Activated CD8-positive, alpha-beta memory T cell treated with anti-CD3 and anti-CD28 coated beads, Interleukin-2, amount 50 U/mL, for 1 hour (primary cell): ENCODE results near the gene CYP2C19.
"Not testable (repeated sequence)": the region's sequence is repeated elsewhere in the genome, so short reads cannot be mapped to it uniquely, and the experiment has no call there.

Experiments
- DNase-seq: peaks from one replicate; pipeline ENCODE4 v3.0.0-alpha.2; 2020; ENCODE audit errors: extremely low read depth

The CYP2C19 gene

DNA sequence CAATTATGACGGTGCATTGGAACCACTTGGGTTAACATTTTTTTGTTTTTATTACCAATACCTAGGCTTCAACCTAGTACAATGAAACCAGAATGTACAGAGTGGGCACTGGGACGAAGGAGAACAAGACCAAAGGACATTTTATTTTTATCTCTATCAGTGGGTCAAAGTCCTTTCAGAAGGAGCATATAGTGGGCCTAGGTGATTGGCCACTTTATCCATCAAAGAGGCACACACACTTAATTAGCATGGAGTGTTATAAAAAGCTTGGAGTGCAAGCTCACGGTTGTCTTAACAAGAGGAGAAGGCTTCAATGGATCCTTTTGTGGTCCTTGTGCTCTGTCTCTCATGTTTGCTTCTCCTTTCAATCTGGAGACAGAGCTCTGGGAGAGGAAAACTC is at the start of gene CYP2C19:
Gene CYP2C19, plus strand, starts transcription at position 289 of the 400 bp plus-strand sequence. Its CDS starts 25 bp downstream, at position 314.
- no peak for DNase-seq

DNA sequence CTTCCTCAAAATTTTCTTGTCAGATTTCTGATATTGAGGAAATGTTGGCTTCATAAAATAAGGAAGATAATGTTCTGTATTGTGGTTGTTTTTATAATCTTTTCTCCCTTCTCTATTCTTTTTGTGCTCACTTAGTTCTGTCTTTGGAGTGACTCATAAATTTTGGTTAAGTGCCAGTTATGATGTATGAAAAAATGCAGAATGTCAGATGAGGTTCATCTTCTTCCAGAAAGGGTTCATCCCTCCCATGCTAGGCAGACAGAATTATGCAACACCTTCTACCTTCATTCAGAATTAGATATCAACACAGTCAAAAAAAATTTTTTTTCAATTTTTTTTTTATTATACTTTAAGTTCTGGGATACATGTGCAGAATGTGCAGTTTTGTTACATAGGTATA is 36.6 kb upstream of the CYP2C19 start:
- DNase-seq: no peak

DNA sequence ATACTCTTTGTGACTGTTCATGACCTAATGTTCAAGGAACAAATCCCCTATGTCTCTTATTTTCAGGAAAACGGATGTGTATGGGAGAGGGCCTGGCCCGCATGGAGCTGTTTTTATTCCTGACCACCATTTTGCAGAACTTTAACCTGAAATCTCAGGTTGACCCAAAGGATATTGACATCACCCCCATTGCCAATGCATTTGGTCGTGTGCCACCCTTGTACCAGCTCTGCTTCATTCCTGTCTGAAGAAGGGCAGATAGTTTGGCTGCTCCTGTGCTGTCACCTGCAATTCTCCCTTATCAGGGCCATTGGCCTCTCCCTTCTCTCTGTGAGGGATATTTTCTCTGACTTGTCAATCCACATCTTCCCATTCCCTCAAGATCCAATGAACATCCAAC is 27.3 kb upstream of the CYP2C19 start:
- DNase-seq: no peak

DNA sequence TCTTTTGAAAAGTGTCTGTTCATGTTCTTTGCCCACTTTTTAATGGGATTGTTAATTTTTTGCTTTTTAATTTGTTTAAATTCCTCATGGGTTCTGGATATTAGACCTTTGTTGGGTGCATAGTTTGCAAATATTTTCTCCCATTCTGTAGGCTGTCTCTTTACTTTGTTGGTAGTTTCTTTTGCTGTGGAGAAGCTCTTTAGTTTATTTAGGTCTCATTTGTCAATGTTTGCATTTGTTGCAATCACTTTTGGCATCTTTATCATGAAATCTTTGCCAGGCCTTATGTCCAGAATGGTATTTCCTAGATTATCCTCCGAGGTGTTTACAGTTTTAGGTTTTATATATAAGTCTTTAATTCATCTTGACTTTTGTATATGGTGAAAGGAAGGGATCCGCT is 23.9 kb upstream of the CYP2C19 start:
- DNase-seq: no peak

DNA sequence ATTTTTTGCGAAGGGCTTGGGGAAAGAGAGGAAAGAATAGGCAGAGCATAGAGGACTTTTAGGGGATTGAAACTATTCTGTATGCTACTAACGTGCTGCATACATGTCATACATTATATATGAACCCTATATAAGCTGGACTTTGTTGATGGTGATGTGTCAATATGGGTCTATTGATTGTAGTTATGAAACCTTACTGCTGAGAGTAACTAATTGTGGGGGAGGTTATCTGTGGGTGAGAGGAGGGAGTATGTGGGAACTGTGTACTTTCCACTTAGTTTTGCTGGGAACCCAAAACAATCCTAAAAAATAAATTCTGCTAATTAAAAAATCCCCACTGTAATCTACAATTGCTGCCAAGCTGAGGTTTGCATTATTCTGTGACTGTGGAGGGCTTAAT is 15.3 kb upstream of the CYP2C19 start:
- no peak for DNase-seq

- no peak for DNase-seq
Observed at GRCh38 chr10:94747838-94748237, 14.6 kb upstream of the CYP2C19 start.

GRCh38 chr10:94757916-94758315 is 4.6 kb upstream of the CYP2C19 start:
- DNase-seq: no peak

DNA sequence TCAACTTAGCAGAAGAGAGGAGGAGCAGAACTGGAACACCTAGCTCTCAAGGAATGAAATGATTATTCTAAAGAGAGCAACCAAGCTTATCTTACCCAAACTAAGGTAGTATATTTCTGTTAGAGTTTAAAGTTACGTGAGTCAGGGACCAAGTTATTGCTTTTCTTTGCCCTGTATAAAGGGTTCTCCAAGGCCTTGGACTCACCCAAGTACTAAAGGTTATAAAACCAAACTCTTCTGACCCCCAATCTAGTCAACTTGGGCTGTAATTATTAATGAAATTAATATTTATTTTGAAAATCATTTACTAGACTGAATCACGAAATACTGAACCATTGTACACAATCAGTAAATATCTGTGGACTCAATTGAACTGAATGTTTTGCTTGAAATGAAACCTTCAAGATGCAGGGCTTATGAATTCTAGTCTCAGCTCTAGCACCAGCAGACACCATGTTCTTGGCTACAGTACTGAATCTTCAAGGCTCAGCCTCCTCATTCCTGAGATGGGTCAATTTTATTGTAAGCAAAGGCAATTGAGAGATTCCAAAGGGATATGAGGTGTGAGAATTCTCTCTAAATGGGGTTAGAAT is 1.8 kb upstream of the CYP2C19 start:
- no peak for DNase-seq

DNA sequence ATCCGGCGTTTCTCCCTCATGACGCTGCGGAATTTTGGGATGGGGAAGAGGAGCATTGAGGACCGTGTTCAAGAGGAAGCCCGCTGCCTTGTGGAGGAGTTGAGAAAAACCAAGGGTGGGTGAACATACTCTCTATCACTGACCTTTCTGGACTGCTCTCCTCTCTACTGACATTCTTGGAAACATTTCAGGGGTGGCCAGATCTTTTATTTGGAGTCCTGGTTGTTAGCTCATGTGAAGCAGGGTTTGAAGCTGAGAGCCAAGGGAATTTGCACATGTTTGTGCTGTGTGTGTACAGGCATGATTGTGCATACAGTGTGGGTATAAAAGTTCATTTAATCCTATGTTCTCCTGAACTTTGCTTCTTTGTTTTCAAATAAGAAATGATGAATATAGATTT is 12.9 kb downstream of the CYP2C19 start:
- DNase-seq: not testable (repeated sequence)

- DNase-seq: no peak
Observed at GRCh38 chr10:94777886-94778458, 15.5 kb downstream of the CYP2C19 start.

DNA sequence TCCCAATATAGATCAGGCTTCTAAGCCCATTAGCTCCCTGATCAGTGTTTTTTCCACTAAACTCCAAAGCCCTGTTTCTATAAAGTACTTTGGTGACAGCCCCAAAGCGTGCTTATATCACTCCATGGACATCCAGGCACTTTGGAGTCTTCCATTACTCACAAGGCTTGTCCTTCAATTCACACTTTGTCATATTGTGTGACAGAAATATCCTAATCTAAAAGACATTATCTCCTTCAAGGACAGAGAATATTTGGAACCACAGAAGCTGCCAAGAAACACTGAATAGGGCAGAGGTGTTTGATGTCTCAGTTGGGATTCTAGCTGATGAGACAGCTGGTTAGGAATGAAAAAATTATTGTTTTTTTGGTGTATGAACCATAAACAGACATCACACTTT is 18.4 kb downstream of the CYP2C19 start:
- DNase-seq: no peak

- DNase-seq: no peak
Observed at GRCh38 chr10:94784256-94784655, 21.8 kb downstream of the CYP2C19 start.

GRCh38 chr10:94785211-94785610 is 22.7 kb downstream of the CYP2C19 start:
- DNase-seq: no peak

DNA sequence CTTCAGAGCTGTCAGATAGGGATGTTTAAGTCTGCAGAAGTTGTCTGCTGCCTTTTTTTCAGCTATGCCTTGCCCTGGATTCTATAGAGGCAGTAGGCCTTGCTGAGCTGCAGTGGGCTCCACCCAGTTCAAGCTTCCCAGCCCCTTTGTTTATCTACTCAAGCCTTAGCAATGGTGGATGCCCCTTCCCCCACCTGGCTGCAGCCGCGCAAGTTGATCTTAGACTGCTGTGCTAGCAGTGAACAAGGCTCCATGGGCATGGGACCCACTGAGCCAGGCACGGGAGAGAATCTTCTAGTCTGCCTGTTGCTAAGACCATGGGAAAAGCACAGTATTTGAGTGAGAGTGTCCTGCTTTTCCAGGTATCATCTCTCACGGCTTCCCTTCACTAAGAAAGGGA is 38.1 kb downstream of the CYP2C19 start:
- not testable (repeated sequence) for DNase-seq

GRCh38 chr10:94803307-94803706 is 40.8 kb downstream of the CYP2C19 start:
- DNase-seq: no peak

DNA sequence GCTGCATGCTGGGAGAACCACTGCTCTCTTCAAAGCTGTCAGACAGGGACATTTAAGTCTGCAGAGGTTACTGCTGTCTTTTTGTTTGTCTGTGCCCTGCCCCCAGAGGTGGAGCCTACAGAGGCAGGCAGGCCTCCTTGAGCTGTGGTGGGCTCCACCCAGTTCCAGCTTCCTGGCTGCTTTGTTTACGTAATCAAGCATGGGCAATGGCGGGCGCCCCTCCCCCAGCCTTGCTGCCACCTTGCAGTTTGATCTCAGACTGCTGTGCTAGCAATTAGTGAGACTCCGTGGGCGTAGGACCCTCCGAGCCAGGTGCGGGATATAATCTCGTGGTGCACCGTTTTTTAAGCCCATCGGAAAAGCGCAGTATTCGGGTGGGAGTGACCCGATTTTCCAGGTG is 67.5 kb downstream of the CYP2C19 start:
- not testable (repeated sequence) for DNase-seq

DNA sequence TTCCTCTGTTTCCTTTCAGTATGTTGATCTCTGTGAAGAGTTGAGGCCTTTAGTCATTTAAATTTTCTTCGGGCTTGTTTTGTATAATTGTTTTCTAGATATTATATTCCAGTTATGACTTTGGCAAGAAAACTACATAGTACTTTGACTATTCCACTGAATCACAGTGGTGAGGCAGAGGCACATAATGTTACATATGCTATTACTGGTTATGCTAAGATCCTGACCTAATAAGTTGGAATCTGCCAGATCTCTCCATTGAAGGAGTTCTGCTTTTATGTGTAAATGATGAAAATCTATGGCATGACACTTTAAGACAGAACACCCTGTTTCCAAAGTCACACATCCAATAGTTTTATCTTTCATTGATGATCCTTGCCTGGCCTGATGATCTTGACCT is 83.7 kb downstream of the CYP2C19 start:
- DNase-seq: no peak

DNA sequence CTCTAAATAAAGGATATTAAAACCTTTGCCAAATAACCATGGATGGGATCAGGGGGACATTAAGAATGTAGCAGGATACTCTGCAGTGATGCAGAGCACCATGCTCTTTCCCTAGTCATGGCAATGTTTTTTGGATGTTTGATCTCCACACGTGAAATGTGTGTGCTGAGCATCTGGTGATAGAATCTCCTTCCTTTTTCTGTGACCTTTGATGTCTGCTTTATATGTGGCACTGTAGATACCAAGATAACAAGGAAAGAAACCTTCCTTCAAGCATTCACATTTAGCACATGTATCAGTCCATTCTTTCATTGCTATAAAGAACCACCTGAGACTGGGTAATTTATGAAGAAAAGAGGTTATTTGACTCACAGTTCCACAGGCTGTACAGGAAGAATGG is 88.3 kb downstream of the CYP2C19 start:
- DNase-seq: no peak

DNA sequence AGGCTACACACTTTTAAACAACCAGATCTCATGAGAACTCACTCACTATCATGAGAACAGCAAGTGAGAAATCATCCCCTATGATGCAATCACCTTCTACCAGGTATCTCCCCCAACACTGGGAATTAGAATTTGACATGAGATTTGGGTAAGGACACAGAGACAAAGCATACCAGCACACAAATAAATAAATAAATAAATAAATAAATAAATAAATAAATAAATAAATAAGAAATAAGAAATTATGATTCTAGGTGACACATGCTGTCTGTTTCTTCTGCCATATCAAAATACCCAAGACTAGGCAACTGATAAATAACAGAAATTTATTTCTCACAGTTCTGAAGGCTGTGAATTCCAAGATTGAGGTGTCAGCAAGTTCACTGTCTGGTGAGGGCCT is 88.8 kb downstream of the CYP2C19 start:
- DNase-seq: no peak

DNA sequence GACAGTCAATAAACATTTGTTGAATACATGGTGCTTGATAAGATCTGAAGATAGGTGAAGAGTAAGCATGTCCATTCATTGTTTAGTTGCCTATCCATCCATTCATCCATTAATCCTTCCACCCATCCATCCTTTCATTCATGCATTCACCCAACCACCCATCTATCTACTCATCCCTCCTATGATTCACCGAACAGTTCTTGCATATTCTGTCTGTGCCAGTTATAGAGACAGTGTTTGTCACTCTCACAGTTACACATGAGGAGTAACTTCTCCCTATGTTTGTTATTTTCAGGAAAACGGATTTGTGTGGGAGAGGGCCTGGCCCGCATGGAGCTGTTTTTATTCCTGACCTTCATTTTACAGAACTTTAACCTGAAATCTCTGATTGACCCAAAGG is 90.0 kb downstream of the CYP2C19 start:
- no peak for DNase-seq

GRCh38 chr10:94853065-94853464 is 90.6 kb downstream of the CYP2C19 start:
- DNase-seq: no peak

- no peak for DNase-seq
Observed at GRCh38 chr10:94858005-94858404, 95.5 kb downstream of the CYP2C19 start.

DNA sequence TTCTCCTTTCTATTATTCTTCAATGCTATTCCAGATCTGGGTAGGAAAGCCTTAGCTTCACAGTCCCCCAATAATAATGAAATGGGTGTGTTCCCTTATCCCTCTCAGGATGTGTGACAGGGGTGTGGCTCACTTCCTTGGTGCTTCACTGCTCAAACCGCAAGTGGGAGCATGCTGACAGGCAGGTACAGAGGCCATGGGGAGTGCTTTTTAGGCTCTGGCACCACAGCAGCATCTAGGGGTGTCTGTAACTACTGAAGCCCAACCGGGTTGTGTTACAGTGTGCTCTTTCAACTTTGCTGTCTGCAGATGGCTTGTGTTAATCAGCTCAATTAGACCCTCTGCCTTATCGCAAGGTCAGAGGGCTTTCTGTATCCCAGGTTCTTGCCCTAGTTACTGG is 96.6 kb downstream of the CYP2C19 start:
- no peak for DNase-seq

- DNase-seq: no peak
Observed at GRCh38 chr10:94878649-94879048, 116.2 kb downstream of the CYP2C19 start.
